Esophagus squamous epithelium (tissue), 5 donors: ENCODE measurements around the gene NLGN2. TPM values are rescaled to one million over a fixed set of nuclear protein-coding genes. Genes with fewer than 3 reads are reported as not detected.

Source experiments
- DNase-seq: peaks from one replicate; lab custom pipeline; 2025; lab: John Stamatoyannopoulos, UW
- H3K27ac ChIP-seq, 4 donors: fragments of 200-600 bp; sonication (generic); one replicate each; pipeline ENCODE4 v1.5.1; 2016 to 2019; ENCODE audit warnings: mild to moderate bottlenecking in 1 of 4
- H3K27me3 ChIP-seq, 4 donors: fragments of 200-600 bp; sonication (generic); 1 replicate in 3 of 4; 2 replicates in 1 of 4; pipeline versions ENCODE4 v1.5.1 to v1.6.0; 2017 to 2021; ENCODE audit warnings: antibody characterized with exemption in 1 of 4
- H3K36me3 ChIP-seq, 3 donors: fragments of 200-600 bp; sonication (generic); one replicate each; pipeline ENCODE4 v1.5.1; 2016 to 2019
- H3K4me1 ChIP-seq, 3 donors: fragments of 200-600 bp; sonication (generic); one replicate each; pipeline ENCODE4 v1.5.1; 2017 to 2019
- H3K4me3 ChIP-seq, 4 donors: fragments of 200-600 bp; sonication (generic); 1 replicate in 3 of 4; 2 replicates in 1 of 4; pipeline ENCODE4 v1.5.1; 2016 to 2019; ENCODE audit warnings: mild to moderate bottlenecking in 2 of 4, moderate library complexity in 1 of 4
- H3K9me3 ChIP-seq, 3 donors: fragments of 200-600 bp; sonication (generic); one replicate each; pipeline ENCODE4 v1.5.1; 2016 to 2019
- CTCF ChIP-seq, 6 experiments: fragments of 450-650 bp in 4 of 6; fragments of 200-600 bp in 2 of 6; sonication (generic) in 2 of 6; IDR thresholded peaks; one replicate each; pipeline ENCODE4 v1.5.1; 2016 to 2019; ENCODE audit warnings: antibody characterized with exemption in 6 of 6, mild to moderate bottlenecking in 4 of 6, moderate library complexity in 4 of 6
- POLR2A ChIP-seq, 4 donors: fragments of 450-650 bp; IDR thresholded peaks; one replicate each; pipeline ENCODE4 v1.6.1; 2017; ENCODE audit warnings: antibody characterized with exemption in 4 of 4, mild to moderate bottlenecking in 4 of 4, moderate library complexity in 3 of 4
- WGBS, 2 donors: methylation state at CpG; one replicate each; pipeline ENCODE4 v1.1.5; 2018; 5-methylcytosine and 5-hydroxymethylcytosine counted together
- intact Hi-C: fragments of 100-400 bp; cut with DNase I; formaldehyde crosslinking; loops from one replicate; pipeline ENCODE4 v1.15.0; 2022
- total RNA-seq, 4 donors: library from RNA; depleted of rRNA; stranded (reverse); fragments of >200 nt; gene quantifications; one replicate each; pipeline ENCODE4 v1.1.0, GENCODE V29; 2016
- donor health status: DM: yes; HTN: yes; CAD: no.

The NLGN2 gene
- total RNA-seq, 4 donors from 2014 or later, result 1.4 to 5.3 (median 2.0) TPM

- H3K4me3 ChIP-seq, result peak overlapping the region; percentile 38 to 80 (median 60)
- no peak for DNase-seq
- H3K9me3 ChIP-seq, result no peaks in the 10 kb centered on the region
- TF ChIP-seq POLR2A (IDR thresholded peaks at IDR 0.05) (peak in 1 of 4 donors; percentile 45), CTCF (IDR thresholded peaks at IDR 0.05) (no peak)
- WGBS, 2 donors, result 22 to 25% methylated on average over 13 to 14 of the region's 48 CpGs
- no peaks in the 10 kb centered on the region for H3K36me3 ChIP-seq
- H3K4me1 ChIP-seq, result peaks cover 53 to 68% (median 54%) of the 10 kb centered on the region in 3 donors
- peaks cover 0 to 60% (median 5%) of the 10 kb centered on the region in 4 donors for H3K27me3 ChIP-seq
- intact Hi-C loops, result loop anchor here (5.0 kb wide), 1 partner anchor 81 kb away; the partner anchor contains the start of gene TMEM95
- peak overlapping the region; percentile 92 to 94 (median 94) for H3K27ac ChIP-seq
Measured at GRCh38 chr17:7437950-7438614, 30.4 kb downstream of the NLGN2 start.

- peaks cover 53 to 75% (median 58%) of the 10 kb centered on the region in 3 donors for H3K4me1 ChIP-seq
- no peaks in the 10 kb centered on the region for H3K36me3 ChIP-seq
- peak overlapping the region; percentile 92 to 94 (median 94) for H3K27ac ChIP-seq
- intact Hi-C loops, result loop anchor here (5.0 kb wide), 1 partner anchor 82 kb away; the partner anchor contains the start of gene TMEM95
- no peak for DNase-seq
- no peaks in the 10 kb centered on the region for H3K9me3 ChIP-seq
- TF ChIP-seq POLR2A (IDR thresholded peaks at IDR 0.05) (no peak), CTCF (IDR thresholded peaks at IDR 0.05) (no peak)
- H3K4me3 ChIP-seq, result peak overlapping the region; percentile 38 to 80 (median 60)
- 38% methylated on average over 11 of the region's 11 CpGs for WGBS, 2 donors
- H3K27me3 ChIP-seq, result peaks cover 0 to 60% (median 5%) of the 10 kb centered on the region in 4 donors
Measured at GRCh38 chr17:7438656-7439460, 31.2 kb downstream of the NLGN2 start.

GRCh38 chr17:7439462-7440112 is 31.9 kb downstream of the NLGN2 start, which contains the start of gene FGF11:
FGF11 (plus strand) TSS chr17:7439512; CDS start chr17:7439621, 109 bp downstream.
- no peak for TF ChIP-seq POLR2A (IDR thresholded peaks at IDR 0.05)
- TF ChIP-seq CTCF (IDR thresholded peaks at IDR 0.05), result no peak
- WGBS, 2 donors, result 2 to 3% methylated on average over 7 to 10 of the region's 50 CpGs

GRCh38 chr17:7440113-7440833 is 32.6 kb downstream of the NLGN2 start:
- H3K36me3 ChIP-seq, result no peaks in the 10 kb centered on the region
- WGBS, 2 donors, result 7 to 13% methylated on average over 3 to 13 of the region's 46 CpGs
- H3K27ac ChIP-seq, result peak overlapping the region in 3 of 4 donors; percentile 7 to 93 (median 39)
- H3K4me3 ChIP-seq, result peak overlapping the region; percentile 30 to 80 (median 60)
- no peak for DNase-seq
- intact Hi-C loops, result loop anchor here (5.0 kb wide), 1 partner anchor 37 kb away; the partner anchor contains the start of gene ZBTB4
- peaks cover 57 to 82% (median 68%) of the 10 kb centered on the region in 3 donors for H3K4me1 ChIP-seq
- no peak for TF ChIP-seq POLR2A (IDR thresholded peaks at IDR 0.05)
- H3K27me3 ChIP-seq, result peaks cover 0 to 61% (median 5%) of the 10 kb centered on the region in 4 donors
- no peaks in the 10 kb centered on the region for H3K9me3 ChIP-seq

More at GRCh38 chr17:7439462-7440112, 31.9 kb downstream of the NLGN2 start, which contains the start of gene FGF11:
- H3K27me3 ChIP-seq, result peaks cover 0 to 59% (median 5%) of the 10 kb centered on the region in 4 donors
- DNase-seq, result no peak
- peaks cover 53 to 80% (median 65%) of the 10 kb centered on the region in 3 donors for H3K4me1 ChIP-seq
- intact Hi-C loops, result loop anchor here (5.0 kb wide), 2 partner anchors 38 to 82 kb away; partner anchors contain the start of genes TMEM95 and ZBTB4
- no peaks in the 10 kb centered on the region for H3K36me3 ChIP-seq
- H3K27ac ChIP-seq, result peak within 1 kb of the TSS; percentile 92 to 94 (median 94)
- peak within 1 kb of the TSS; percentile 38 to 80 (median 60) for H3K4me3 ChIP-seq
- no peaks in the 10 kb centered on the region for H3K9me3 ChIP-seq
